H1 (cell line): ENCODE measurements around the gene TMED4. TPM values are rescaled to one million over a fixed set of nuclear protein-coding genes. Genes with fewer than 3 reads are reported as not detected.

Experiments
- GABPA ChIP-seq: IDR thresholded peaks from 2 replicates; pipeline ENCODE4 v1.6.1; 2011; ENCODE audit warnings: mild to moderate bottlenecking, low read length, moderate library complexity, borderline replicate concordance; ENCODE audit not compliant: insufficient read depth
- POLR2AphosphoS5 ChIP-seq: IDR thresholded peaks from 2 replicates; pipeline ENCODE4 v1.6.1; 2011; ENCODE audit warnings: low read depth, low read length
- YY1 ChIP-seq: IDR thresholded peaks from 2 replicates; pipeline ENCODE4 v1.6.1; 2011; ENCODE audit warnings: low read depth, mild to moderate bottlenecking, low read length
- polyA plus RNA-seq, 7 experiments: library from polyadenylated mRNA; depleted of rRNA in 3 of 7; stranded (reverse) in 5 of 7; unstranded in 2 of 7; fragments of >200 nt in 5 of 7; fragments of 200-250 nt in 2 of 7; gene quantifications; 1 replicate in 5 of 7; 2 replicates in 1 of 7; 4 replicates in 1 of 7; pipeline versions ENCODE4 v1.2.1 to v1.2.3, GENCODE V29; 2011 to 2013; ENCODE audit warnings: missing spikeins in 2 of 7, mixed read lengths in 2 of 7
- total RNA-seq: library from RNA; stranded (reverse); fragmentation: NEBNext Ultra II Directional; extraction: Animal tissue kit (Norgen Biotek cat#: 25700); gene quantifications from 2 replicates; pipeline ENCODE4 v1.2.1, GENCODE V29; 2021

TMED4 gene
- total and polyA plus RNA-seq, 2 of the 8 experiments (the other 6 are each of a cell fraction or from before 2014, with no cell fraction given): 44.9 to 76.7 TPM

GRCh38 chr7:44573464-44574286, 8.4 kb downstream of the TMED4 start, which contains the start of gene DDX56 (continued):
- TF ChIP-seq POLR2AphosphoS5 (peak; percentile 79), YY1 (peak; percentile 83), GABPA (peak; percentile 91)
- TF ChIP-seq, all 59 proteins: peak for 19
